Measurements from ENCODE around the gene MACROD2.

GRCh38 chr20:15596220-15596890, 1601.0 kb downstream of the MACROD2 start:
- TF ChIP-seq CTCF (IDR thresholded peaks at IDR 0.05; ENCODE audit: insufficient read depth, low read depth, low read length) (no peak), EZH2 (IDR thresholded peaks at IDR 0.05; ENCODE audit: insufficient read depth, low read length) (no peak)
